ENCODE results near the gene PDGFA.

- TF ChIP-seq EZH2phosphoT487 (IDR thresholded peaks at IDR 0.05; ENCODE audit: borderline replicate concordance, low read length): no peak
- no peak for TF ChIP-seq CTCF (IDR thresholded peaks at IDR 0.05; ENCODE audit: low read depth, low read length, poor library complexity, severe bottlenecking)
These were observed 67.4 kb downstream of the PDGFA start for GRCh38 chr7:452226-452751.

Measured in DOHH2 (cell line).